ENCODE measurements around the gene MEF2D.

- TF ChIP-seq, protein P1, sequence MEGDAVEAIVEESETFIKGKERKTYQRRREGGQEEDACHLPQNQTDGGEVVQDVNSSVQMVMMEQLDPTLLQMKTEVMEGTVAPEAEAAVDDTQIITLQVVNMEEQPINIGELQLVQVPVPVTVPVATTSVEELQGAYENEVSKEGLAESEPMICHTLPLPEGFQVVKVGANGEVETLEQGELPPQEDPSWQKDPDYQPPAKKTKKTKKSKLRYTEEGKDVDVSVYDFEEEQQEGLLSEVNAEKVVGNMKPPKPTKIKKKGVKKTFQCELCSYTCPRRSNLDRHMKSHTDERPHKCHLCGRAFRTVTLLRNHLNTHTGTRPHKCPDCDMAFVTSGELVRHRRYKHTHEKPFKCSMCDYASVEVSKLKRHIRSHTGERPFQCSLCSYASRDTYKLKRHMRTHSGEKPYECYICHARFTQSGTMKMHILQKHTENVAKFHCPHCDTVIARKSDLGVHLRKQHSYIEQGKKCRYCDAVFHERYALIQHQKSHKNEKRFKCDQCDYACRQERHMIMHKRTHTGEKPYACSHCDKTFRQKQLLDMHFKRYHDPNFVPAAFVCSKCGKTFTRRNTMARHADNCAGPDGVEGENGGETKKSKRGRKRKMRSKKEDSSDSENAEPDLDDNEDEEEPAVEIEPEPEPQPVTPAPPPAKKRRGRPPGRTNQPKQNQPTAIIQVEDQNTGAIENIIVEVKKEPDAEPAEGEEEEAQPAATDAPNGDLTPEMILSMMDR (conservative IDR thresholded peaks at IDR 0.05) = no peak
- TF ChIP-seq EZH2 (IDR thresholded peaks at IDR 0.05; ENCODE audit: low read depth) = no peak
These were observed 44.1 kb upstream of the MEF2D start for GRCh38 chr1:156544592-156545102.
